ENCODE results near the gene ARMC6. TPM values are rescaled to one million over a fixed set of nuclear protein-coding genes. Genes with fewer than 3 reads are reported as not detected.

The ARMC6 gene
- total RNA-seq, 1 donor from 2014 or later = 34.7 TPM

DNA sequence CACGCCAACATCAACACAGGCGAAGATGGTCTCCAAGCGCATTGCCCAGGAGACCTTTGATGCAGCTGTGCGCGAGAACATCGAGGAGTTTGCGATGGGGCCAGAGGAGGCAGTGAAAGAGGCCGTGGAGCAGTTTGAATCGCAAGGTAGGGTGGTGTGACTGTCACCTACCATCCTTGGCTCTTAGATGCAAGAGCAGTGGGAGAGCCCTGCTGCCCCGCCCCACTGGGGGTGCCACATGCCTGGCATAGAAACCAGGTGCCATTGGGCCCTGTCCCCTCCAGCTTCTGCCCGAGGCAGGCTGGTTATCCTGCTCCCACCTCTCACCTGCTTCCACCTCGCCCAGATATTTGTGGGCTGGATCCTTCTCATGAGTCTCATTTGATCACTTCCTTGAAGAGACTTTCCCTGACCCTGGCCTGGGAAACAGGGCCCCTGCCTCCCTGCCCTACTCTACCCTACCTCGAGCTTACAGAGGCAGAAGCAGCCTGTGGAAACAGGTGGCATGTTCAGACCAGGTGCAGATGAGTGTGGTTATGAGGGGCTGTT is 9.4 kb downstream of the ARMC6 start:
- TF ChIP-seq, protein P1, sequence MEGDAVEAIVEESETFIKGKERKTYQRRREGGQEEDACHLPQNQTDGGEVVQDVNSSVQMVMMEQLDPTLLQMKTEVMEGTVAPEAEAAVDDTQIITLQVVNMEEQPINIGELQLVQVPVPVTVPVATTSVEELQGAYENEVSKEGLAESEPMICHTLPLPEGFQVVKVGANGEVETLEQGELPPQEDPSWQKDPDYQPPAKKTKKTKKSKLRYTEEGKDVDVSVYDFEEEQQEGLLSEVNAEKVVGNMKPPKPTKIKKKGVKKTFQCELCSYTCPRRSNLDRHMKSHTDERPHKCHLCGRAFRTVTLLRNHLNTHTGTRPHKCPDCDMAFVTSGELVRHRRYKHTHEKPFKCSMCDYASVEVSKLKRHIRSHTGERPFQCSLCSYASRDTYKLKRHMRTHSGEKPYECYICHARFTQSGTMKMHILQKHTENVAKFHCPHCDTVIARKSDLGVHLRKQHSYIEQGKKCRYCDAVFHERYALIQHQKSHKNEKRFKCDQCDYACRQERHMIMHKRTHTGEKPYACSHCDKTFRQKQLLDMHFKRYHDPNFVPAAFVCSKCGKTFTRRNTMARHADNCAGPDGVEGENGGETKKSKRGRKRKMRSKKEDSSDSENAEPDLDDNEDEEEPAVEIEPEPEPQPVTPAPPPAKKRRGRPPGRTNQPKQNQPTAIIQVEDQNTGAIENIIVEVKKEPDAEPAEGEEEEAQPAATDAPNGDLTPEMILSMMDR (IDR thresholded peaks at IDR 0.05) = no peak
- H3K9me3 ChIP-seq = no peaks in the 10 kb centered on the region
- no peaks in the 10 kb centered on the region for H3K27me3 ChIP-seq
- H3K36me3 ChIP-seq = peaks cover 4 to 18% of the 10 kb centered on the region in 2 donors
- H3K4me3 ChIP-seq = no peak overlapping the region
- DNase-seq (ENCODE audit: low spot score in 2 of 2) = no peak
- H3K4me1 ChIP-seq = no peaks in the 10 kb centered on the region
- intact Hi-C loops (cut with DNase I) = no loop called here
- no peak overlapping the region for H3K27ac ChIP-seq

DNA sequence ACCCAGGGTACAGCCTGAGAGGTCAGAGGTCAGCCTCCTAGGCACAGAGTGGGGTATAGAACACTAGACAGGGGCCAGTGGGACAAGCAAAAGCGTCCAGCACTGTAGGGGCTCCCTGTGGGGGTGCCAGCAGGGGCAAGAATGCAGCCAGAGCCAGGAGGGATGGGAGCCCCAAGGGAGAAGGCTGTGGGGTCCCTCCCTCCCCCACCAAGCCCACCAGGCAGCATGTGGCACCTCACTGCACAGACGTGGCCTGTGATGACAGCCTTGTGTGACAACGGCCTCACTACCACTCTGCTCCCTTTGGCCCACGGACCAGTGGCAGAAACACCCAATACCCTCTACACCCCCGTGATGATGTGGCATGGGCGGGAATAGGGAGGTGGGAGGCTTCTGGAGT is 10.1 kb downstream of the ARMC6 start:
- Histone ChIP-seq H3K27ac (no peak overlapping the region), H3K4me1 (no peaks in the 10 kb centered on the region), H3K27me3 (no peaks in the 10 kb centered on the region), H3K4me3 (no peak overlapping the region), H3K9me3 (no peaks in the 10 kb centered on the region), H3K36me3 (peaks cover 4 to 16% of the 10 kb centered on the region in 2 donors)
- no peak for DNase-seq (ENCODE audit: low spot score in 2 of 2)
- intact Hi-C loops (cut with DNase I) = no loop called here
- TF ChIP-seq, protein P1 (IDR thresholded peaks at IDR 0.05) = no peak

DNA sequence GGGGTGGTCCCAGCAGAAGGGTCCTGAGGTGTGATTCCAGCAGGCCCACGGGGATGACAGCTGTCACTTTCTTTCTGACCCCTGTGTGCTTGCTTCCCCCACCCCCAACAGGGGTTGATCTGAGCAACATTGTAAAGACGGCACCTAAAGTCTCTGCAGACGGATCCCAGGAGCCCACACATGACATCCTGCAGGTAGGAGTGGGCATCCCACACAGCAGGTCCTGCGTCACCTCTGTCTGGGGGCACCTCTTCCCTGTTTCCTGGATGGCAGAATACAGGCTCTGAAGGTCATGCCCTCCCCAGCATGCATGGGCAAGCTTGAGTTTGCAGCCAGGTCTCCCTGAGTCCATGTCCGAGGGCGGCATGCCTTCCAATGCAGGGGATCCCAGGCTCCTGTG is 10.5 kb downstream of the ARMC6 start:
- Histone ChIP-seq H3K27me3 (no peaks in the 10 kb centered on the region), H3K36me3 (peaks cover 4 to 16% of the 10 kb centered on the region in 2 donors), H3K4me1 (no peaks in the 10 kb centered on the region), H3K4me3 (no peak overlapping the region), H3K9me3 (no peaks in the 10 kb centered on the region), H3K27ac (no peak overlapping the region)
- DNase-seq (ENCODE audit: low spot score in 2 of 2) = no peak
- TF ChIP-seq, protein P1 (IDR thresholded peaks at IDR 0.05) = no peak
- intact Hi-C loops (cut with DNase I) = no loop called here

DNA sequence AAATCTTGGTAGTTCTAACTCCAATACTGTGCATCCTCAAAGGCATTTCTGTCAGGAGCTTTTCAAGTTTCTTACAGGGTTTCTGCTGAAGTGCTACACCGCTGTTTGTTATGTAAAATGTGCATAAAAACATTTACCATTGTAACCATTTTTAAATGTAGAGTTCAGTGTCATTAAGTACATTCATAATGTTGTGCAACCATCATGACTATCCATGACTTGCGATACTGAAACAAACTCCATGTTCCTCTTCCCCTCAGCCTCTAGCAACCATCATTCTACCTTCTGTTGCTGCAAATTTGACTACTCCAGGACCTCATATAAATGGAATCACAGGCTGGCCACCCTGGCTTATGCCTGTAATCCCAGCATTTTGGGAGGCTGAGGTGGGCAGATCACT is 16.0 kb downstream of the ARMC6 start:
- H3K27me3 ChIP-seq = no peaks in the 10 kb centered on the region
- TF ChIP-seq, protein P1 (IDR thresholded peaks at IDR 0.05) = no peak
- H3K27ac ChIP-seq = no peak overlapping the region
- no peak overlapping the region for H3K4me3 ChIP-seq
- intact Hi-C loops (cut with DNase I) = no loop called here
- no peaks in the 10 kb centered on the region for H3K4me1 ChIP-seq
- H3K9me3 ChIP-seq = no peaks in the 10 kb centered on the region
- H3K36me3 ChIP-seq = peaks cover 13 to 33% of the 10 kb centered on the region in 2 donors
- DNase-seq (ENCODE audit: low spot score in 2 of 2) = no peak

DNA sequence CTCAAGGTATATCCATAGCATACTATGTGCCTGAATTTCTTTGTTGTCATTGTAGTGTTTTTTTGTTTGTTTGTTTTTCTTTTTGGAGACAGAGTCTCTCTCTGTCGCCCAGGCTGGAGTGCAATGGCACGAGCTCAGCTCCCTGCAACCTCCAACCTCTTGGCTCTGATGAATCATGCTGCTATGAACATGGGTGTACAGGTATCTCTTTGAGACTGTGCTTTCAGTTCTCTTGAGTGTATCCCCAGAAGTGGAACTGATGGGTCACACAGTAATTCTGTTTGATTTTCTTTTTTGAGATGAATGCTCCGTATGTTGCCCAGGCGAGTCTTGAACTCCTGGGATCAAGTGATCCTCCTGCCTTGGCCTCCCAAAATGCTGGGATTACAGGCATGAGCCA is 16.7 kb downstream of the ARMC6 start:
- H3K27ac ChIP-seq = no peak overlapping the region
- intact Hi-C loops (cut with DNase I) = no loop called here
- no peak for DNase-seq (ENCODE audit: low spot score in 2 of 2)
- no peaks in the 10 kb centered on the region for H3K27me3 ChIP-seq
- H3K9me3 ChIP-seq = no peaks in the 10 kb centered on the region
- TF ChIP-seq, protein P1 (IDR thresholded peaks at IDR 0.05) = no peak
- H3K4me3 ChIP-seq = no peak overlapping the region
- H3K4me1 ChIP-seq = no peaks in the 10 kb centered on the region
- peaks cover 13 to 36% of the 10 kb centered on the region in 2 donors for H3K36me3 ChIP-seq

DNA sequence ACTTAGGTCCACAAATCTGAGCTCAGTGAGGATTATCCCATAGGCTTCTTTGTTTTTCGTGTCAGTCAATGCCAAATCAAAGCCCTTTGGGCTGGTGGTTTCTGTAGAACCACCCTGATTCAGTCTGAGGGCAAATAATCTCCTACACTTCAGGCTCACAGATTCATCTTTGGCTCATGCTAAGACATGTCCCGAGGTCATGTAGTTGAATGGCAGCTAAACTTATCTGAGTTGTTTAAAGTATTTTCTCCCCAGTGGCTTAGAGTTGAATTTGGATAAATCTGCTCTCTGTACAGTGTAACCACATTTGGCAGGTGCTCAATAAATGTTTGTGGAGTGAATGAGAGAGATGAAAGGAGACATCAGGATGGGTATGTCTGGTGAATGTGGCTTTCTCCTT is 17.3 kb downstream of the ARMC6 start:
- TF ChIP-seq, protein P1 (IDR thresholded peaks at IDR 0.05) = no peak
- Histone ChIP-seq H3K4me1 (no peaks in the 10 kb centered on the region), H3K27ac (no peak overlapping the region), H3K36me3 (peaks cover 16 to 42% of the 10 kb centered on the region in 2 donors), H3K27me3 (no peaks in the 10 kb centered on the region), H3K9me3 (no peaks in the 10 kb centered on the region), H3K4me3 (no peak overlapping the region)
- no peak for DNase-seq (ENCODE audit: low spot score in 2 of 2)
- intact Hi-C loops (cut with DNase I) = no loop called here

All from ascending aorta (tissue), 2 donors.